Measurements from ENCODE around the gene MYRF. TPM values are rescaled to one million over a fixed set of nuclear protein-coding genes. Genes with fewer than 3 reads are reported as not detected.

MYRF gene
- polyA plus RNA-seq, 1 donor (not counting 4 experiments of a cell fraction or from before 2014, with no cell fraction given) = 0.14 TPM

GRCh38 chr11:61707574-61707973 lies 44.9 kb upstream of the MYRF start:
- Histone ChIP-seq H3K36me3 (ENCODE audit: control insufficient read depth in 2 of 2, extremely low read depth in 1 of 2, insufficient read depth in 2 of 2, low read length in 2 of 2) (no peaks in the 10 kb centered on the region), H2AFZ (ENCODE audit: control insufficient read depth, low read length) (no peak overlapping the region), H3K4me1 (ENCODE audit: control insufficient read depth, extremely low read depth, insufficient read depth, low read length) (no peaks in the 10 kb centered on the region), H3K79me2 (ENCODE audit: control insufficient read depth, insufficient read depth, low read length) (no peaks in the 10 kb centered on the region), H3K4me2 (ENCODE audit: control insufficient read depth, extremely low read depth, insufficient read depth, low read depth, low read length) (no peak overlapping the region), H3K4me3 (ENCODE audit: control insufficient read depth in 2 of 3, extremely low read depth in 1 of 3, insufficient read depth in 2 of 3, low read depth in 1 of 3, low read length in 3 of 3) (no peak overlapping the region), H4K20me1 (ENCODE audit: control insufficient read depth, extremely low read depth, insufficient read depth, low read length) (no peaks in the 10 kb centered on the region), H3K9me1 (ENCODE audit: control insufficient read depth, extremely low read depth, insufficient read depth, low read length) (no peaks in the 10 kb centered on the region), H3K9me3 (ENCODE audit: control insufficient read depth, low read depth, low read length) (no peaks in the 10 kb centered on the region), H3K27me3 (ENCODE audit: control insufficient read depth, extremely low read depth, insufficient read depth, low read length) (peaks cover 57% of the 10 kb centered on the region), H3K27ac (ENCODE audit: control insufficient read depth, insufficient read depth, low read length) (no peak overlapping the region), H3K9ac (ENCODE audit: control insufficient read depth, extremely low read depth, insufficient read depth, low read length) (no peak overlapping the region)
- no peak for TF ChIP-seq EZH2 (IDR thresholded peaks at IDR 0.05; ENCODE audit: low read length)
- TF ChIP-seq, protein P1, sequence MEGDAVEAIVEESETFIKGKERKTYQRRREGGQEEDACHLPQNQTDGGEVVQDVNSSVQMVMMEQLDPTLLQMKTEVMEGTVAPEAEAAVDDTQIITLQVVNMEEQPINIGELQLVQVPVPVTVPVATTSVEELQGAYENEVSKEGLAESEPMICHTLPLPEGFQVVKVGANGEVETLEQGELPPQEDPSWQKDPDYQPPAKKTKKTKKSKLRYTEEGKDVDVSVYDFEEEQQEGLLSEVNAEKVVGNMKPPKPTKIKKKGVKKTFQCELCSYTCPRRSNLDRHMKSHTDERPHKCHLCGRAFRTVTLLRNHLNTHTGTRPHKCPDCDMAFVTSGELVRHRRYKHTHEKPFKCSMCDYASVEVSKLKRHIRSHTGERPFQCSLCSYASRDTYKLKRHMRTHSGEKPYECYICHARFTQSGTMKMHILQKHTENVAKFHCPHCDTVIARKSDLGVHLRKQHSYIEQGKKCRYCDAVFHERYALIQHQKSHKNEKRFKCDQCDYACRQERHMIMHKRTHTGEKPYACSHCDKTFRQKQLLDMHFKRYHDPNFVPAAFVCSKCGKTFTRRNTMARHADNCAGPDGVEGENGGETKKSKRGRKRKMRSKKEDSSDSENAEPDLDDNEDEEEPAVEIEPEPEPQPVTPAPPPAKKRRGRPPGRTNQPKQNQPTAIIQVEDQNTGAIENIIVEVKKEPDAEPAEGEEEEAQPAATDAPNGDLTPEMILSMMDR (optimal IDR thresholded peaks at IDR 0.05 in 1 of 3, IDR thresholded peaks at IDR 0.05 in 1 of 3, conservative IDR thresholded peaks at IDR 0.05 in 1 of 3; ENCODE audit: extremely low read depth in 1 of 3, insufficient read depth in 2 of 3, low read length in 3 of 3) = no peak
- dilution Hi-C loops (cut with MboI; ENCODE audit: extremely low pct_ligation_motif_present, low sequenced_read_pairs) = no loop called here
- no peak for DNase-seq (ENCODE audit: low read depth, low spot score)
- no peak for FAIRE-seq

- Histone ChIP-seq H3K27me3 (ENCODE audit: control insufficient read depth, extremely low read depth, insufficient read depth, low read length) (peaks cover 60% of the 10 kb centered on the region), H3K9ac (ENCODE audit: control insufficient read depth, extremely low read depth, insufficient read depth, low read length) (no peak overlapping the region), H3K9me3 (ENCODE audit: control insufficient read depth, low read depth, low read length) (no peaks in the 10 kb centered on the region), H3K4me3 (ENCODE audit: control insufficient read depth in 2 of 3, extremely low read depth in 1 of 3, insufficient read depth in 2 of 3, low read depth in 1 of 3, low read length in 3 of 3) (no peak overlapping the region), H4K20me1 (ENCODE audit: control insufficient read depth, extremely low read depth, insufficient read depth, low read length) (no peaks in the 10 kb centered on the region), H3K27ac (ENCODE audit: control insufficient read depth, insufficient read depth, low read length) (no peak overlapping the region), H3K79me2 (ENCODE audit: control insufficient read depth, insufficient read depth, low read length) (no peaks in the 10 kb centered on the region), H3K36me3 (ENCODE audit: control insufficient read depth in 2 of 2, extremely low read depth in 1 of 2, insufficient read depth in 2 of 2, low read length in 2 of 2) (no peaks in the 10 kb centered on the region), H3K4me1 (ENCODE audit: control insufficient read depth, extremely low read depth, insufficient read depth, low read length) (no peaks in the 10 kb centered on the region), H2AFZ (ENCODE audit: control insufficient read depth, low read length) (no peak overlapping the region), H3K4me2 (ENCODE audit: control insufficient read depth, extremely low read depth, insufficient read depth, low read depth, low read length) (no peak overlapping the region), H3K9me1 (ENCODE audit: control insufficient read depth, extremely low read depth, insufficient read depth, low read length) (no peaks in the 10 kb centered on the region)
- DNase-seq (ENCODE audit: low read depth, low spot score) = no peak
- no peak for FAIRE-seq
- no peak for TF ChIP-seq EZH2 (IDR thresholded peaks at IDR 0.05; ENCODE audit: low read length)
- TF ChIP-seq, protein P1 (optimal IDR thresholded peaks at IDR 0.05 in 1 of 3, IDR thresholded peaks at IDR 0.05 in 1 of 3, conservative IDR thresholded peaks at IDR 0.05 in 1 of 3; ENCODE audit: extremely low read depth in 1 of 3, insufficient read depth in 2 of 3, low read length in 3 of 3) = no peak
- dilution Hi-C loops (cut with MboI; ENCODE audit: extremely low pct_ligation_motif_present, low sequenced_read_pairs) = no loop called here
Observed at GRCh38 chr11:61709110-61709509, 43.3 kb upstream of the MYRF start.

All from keratinocyte (primary cell).